H1 (cell line): ENCODE measurements around the gene RPL36A.

Source experiments
- CEBPB ChIP-seq: IDR thresholded peaks from 2 replicates; pipeline ENCODE4 v1.6.1; 2012; ENCODE audit warnings: low read depth, low read length
- EZH2 ChIP-seq: fragments of 200-600 bp; sonication (generic); IDR thresholded peaks from 2 replicates; pipeline ENCODE4 v1.7.1; 2012; ENCODE audit warnings: low read depth, mild to moderate bottlenecking, moderate library complexity, low read length, inconsistent platforms; ENCODE audit not compliant: severe bottlenecking
- JUN ChIP-seq: IDR thresholded peaks from 2 replicates; pipeline ENCODE4 v1.6.1; 2011; ENCODE audit warnings: low read depth, mild to moderate bottlenecking, improper control_type of control experiment, low read length
- MAFK ChIP-seq: IDR thresholded peaks from 2 replicates; pipeline ENCODE4 v1.6.1; 2012; ENCODE audit warnings: low read depth, mild to moderate bottlenecking, improper control_type of control experiment, low read length
- PHF8 ChIP-seq: fragments of 200-600 bp; sonication (generic); conservative IDR thresholded peaks from 2 replicates; pipeline ENCODE4 v1.7.1; 2012; ENCODE audit warnings: low read depth, mild to moderate bottlenecking, inconsistent platforms, low read length, moderate library complexity
- POLR2A ChIP-seq, 2 experiments: IDR thresholded peaks; 1 replicate in 1 of 2; 2 replicates in 1 of 2; pipeline ENCODE4 v1.6.1; 2011; ENCODE audit warnings: low read depth in 2 of 2, low read length in 2 of 2, mild to moderate bottlenecking in 2 of 2; ENCODE audit errors: control extremely low read depth in 1 of 2
- RAD21 ChIP-seq, 2 experiments: IDR thresholded peaks in 1 of 2; conservative IDR thresholded peaks in 1 of 2; 2 replicates each; pipeline ENCODE4 v1.6.1; 2011; ENCODE audit warnings: low read depth in 2 of 2, low read length in 2 of 2, improper control_type of control experiment in 1 of 2, inconsistent platforms in 1 of 2, mild to moderate bottlenecking in 1 of 2, moderate library complexity in 1 of 2
- SIN3A ChIP-seq, 2 experiments: IDR thresholded peaks in 1 of 2; conservative IDR thresholded peaks in 1 of 2; 2 replicates each; pipeline ENCODE4 v1.6.1; 2011 to 2012; ENCODE audit warnings: low read length in 2 of 2, improper control_type of control experiment in 1 of 2, low read depth in 1 of 2, mild to moderate bottlenecking in 1 of 2
- SUZ12 ChIP-seq: fragments of 200-600 bp; sonication (generic); IDR thresholded peaks from 2 replicates; pipeline ENCODE4 v1.6.1; 2012; ENCODE audit warnings: mild to moderate bottlenecking, inconsistent platforms, low read length, moderate library complexity, mixed read lengths
- TF ChIP-seq, protein P1 (sequence below), 3 experiments: IDR thresholded peaks; 1 replicate in 2 of 3; 2 replicates in 1 of 3; pipeline versions ENCODE4 v1.5.1 to v1.6.1; 2011; ENCODE audit warnings: low read length in 3 of 3, mild to moderate bottlenecking in 3 of 3, inconsistent platforms in 2 of 3, low read depth in 1 of 3, moderate library complexity in 1 of 3; ENCODE audit not compliant: insufficient read depth in 1 of 3; ENCODE audit errors: control extremely low read depth in 1 of 3

DNA sequence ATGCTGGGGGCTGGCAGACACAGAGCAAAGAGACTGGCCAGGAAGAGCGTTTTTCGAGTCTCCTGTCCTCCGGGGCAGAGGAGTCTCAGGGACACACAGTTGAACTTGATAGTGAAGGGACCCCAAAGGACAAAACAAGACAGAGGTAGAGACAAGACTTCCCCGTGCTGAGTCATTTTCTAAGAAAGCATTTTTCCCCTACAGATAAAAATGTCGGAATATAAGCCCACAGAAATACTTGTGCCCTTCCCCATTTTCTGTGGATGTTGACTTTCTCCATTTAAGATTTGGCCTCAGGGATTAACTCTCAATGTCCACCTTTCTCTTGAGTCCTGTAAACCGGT is 4.3 kb upstream of the RPL36A start:
- TF ChIP-seq SIN3A (conservative IDR thresholded peaks at IDR 0.05 in 1 of 2, IDR thresholded peaks at IDR 0.05 in 1 of 2; ENCODE audit: low read depth in 1 of 2, low read length in 2 of 2) = no peak
- TF ChIP-seq MAFK = no peak
- no peak for TF ChIP-seq SUZ12
- TF ChIP-seq PHF8 = no peak
- no peak for TF ChIP-seq JUN
- TF ChIP-seq, protein P1, sequence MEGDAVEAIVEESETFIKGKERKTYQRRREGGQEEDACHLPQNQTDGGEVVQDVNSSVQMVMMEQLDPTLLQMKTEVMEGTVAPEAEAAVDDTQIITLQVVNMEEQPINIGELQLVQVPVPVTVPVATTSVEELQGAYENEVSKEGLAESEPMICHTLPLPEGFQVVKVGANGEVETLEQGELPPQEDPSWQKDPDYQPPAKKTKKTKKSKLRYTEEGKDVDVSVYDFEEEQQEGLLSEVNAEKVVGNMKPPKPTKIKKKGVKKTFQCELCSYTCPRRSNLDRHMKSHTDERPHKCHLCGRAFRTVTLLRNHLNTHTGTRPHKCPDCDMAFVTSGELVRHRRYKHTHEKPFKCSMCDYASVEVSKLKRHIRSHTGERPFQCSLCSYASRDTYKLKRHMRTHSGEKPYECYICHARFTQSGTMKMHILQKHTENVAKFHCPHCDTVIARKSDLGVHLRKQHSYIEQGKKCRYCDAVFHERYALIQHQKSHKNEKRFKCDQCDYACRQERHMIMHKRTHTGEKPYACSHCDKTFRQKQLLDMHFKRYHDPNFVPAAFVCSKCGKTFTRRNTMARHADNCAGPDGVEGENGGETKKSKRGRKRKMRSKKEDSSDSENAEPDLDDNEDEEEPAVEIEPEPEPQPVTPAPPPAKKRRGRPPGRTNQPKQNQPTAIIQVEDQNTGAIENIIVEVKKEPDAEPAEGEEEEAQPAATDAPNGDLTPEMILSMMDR (IDR thresholded peaks at IDR 0.05; ENCODE audit: control extremely low read depth in 1 of 3, insufficient read depth in 1 of 3, low read depth in 1 of 3, low read length in 3 of 3) = no peak
- no peak for TF ChIP-seq POLR2A (IDR thresholded peaks at IDR 0.05; ENCODE audit: control extremely low read depth in 1 of 2, low read depth in 2 of 2, low read length in 2 of 2)
- no peak for TF ChIP-seq CEBPB
- TF ChIP-seq EZH2 = no peak
- TF ChIP-seq RAD21 (IDR thresholded peaks at IDR 0.05 in 1 of 2, conservative IDR thresholded peaks at IDR 0.05 in 1 of 2; ENCODE audit: low read depth in 2 of 2, low read length in 2 of 2) = no peak
